Astrocyte (in vitro differentiated cells and primary cell): ENCODE data around the gene SMG1. TPM values are rescaled to one million over a fixed set of nuclear protein-coding genes. Genes with fewer than 3 reads are reported as not detected.
"Not testable (repeated sequence)": the region's sequence is repeated elsewhere in the genome, so short reads cannot be mapped to it uniquely, and the experiment has no call there.

Source experiments
- DNase-seq: peaks from one replicate; pipeline ENCODE4 v3.0.0-alpha.2; 2010; ENCODE audit warnings: low read depth
- FAIRE-seq: peaks from 2 replicates; lab custom pipeline; 2011; peaks lifted over from hg19 to GRCh38; lab: Jason Lieb, UNC
- H2AFZ ChIP-seq: 2 replicates; pipeline ENCODE4 v1.6.0; 2012; ENCODE audit warnings: low read depth, low read length, inconsistent platforms
- H3K27ac ChIP-seq: 2 replicates; pipeline ENCODE4 v1.5.1; 2011; ENCODE audit warnings: low read depth, low read length, inconsistent platforms
- H3K27me3 ChIP-seq: 2 replicates; pipeline ENCODE4 v1.6.0; 2011; ENCODE audit warnings: low read length, inconsistent platforms; ENCODE audit not compliant: insufficient read depth
- H3K36me3 ChIP-seq: 2 replicates; pipeline ENCODE4 v1.5.1; 2011; ENCODE audit warnings: low read length, inconsistent platforms; ENCODE audit not compliant: insufficient read depth
- H3K4me1 ChIP-seq: 2 replicates; pipeline ENCODE4 v1.5.1; 2011; ENCODE audit warnings: low read length, inconsistent platforms; ENCODE audit not compliant: insufficient read depth
- H3K4me2 ChIP-seq: 2 replicates; pipeline ENCODE4 v1.6.0; 2012; ENCODE audit warnings: low read length, inconsistent platforms
- H3K4me3 ChIP-seq: 2 replicates; pipeline ENCODE4 v1.5.1; 2011; ENCODE audit warnings: low read depth, mild to moderate bottlenecking, low read length, inconsistent platforms; ENCODE audit not compliant: insufficient read depth
- H3K79me2 ChIP-seq: 2 replicates; pipeline ENCODE4 v1.6.0; 2012; ENCODE audit warnings: mild to moderate bottlenecking, low read length, inconsistent platforms; ENCODE audit not compliant: insufficient read depth
- H3K9ac ChIP-seq: 2 replicates; pipeline ENCODE4 v1.6.0; 2012; ENCODE audit warnings: mild to moderate bottlenecking, low read length, inconsistent platforms
- H3K9me3 ChIP-seq: 2 replicates; pipeline ENCODE4 v1.5.1; 2012; ENCODE audit warnings: low read depth, mild to moderate bottlenecking, low read length, inconsistent platforms; ENCODE audit not compliant: insufficient read depth
- H4K20me1 ChIP-seq: 2 replicates; pipeline ENCODE4 v1.6.0; 2012; ENCODE audit warnings: low read length, inconsistent platforms; ENCODE audit not compliant: insufficient read depth
- H3K27ac Mint-ChIP-seq: one replicate; pipeline ENCODE4 v1.8.0; 2021; ENCODE audit warnings: mild to moderate bottlenecking, mixed read lengths; ENCODE audit not compliant: unreplicated experiment
- H3K27me3 Mint-ChIP-seq: one replicate; pipeline ENCODE4 v1.8.0; 2021; ENCODE audit warnings: low read depth, mixed read lengths; ENCODE audit not compliant: unreplicated experiment
- H3K36me3 Mint-ChIP-seq: one replicate; pipeline ENCODE4 v1.8.0; 2021; ENCODE audit warnings: low read depth, mixed read lengths; ENCODE audit not compliant: unreplicated experiment
- H3K4me1 Mint-ChIP-seq: one replicate; pipeline ENCODE4 v1.8.0; 2021; ENCODE audit warnings: low read depth, mixed read lengths; ENCODE audit not compliant: unreplicated experiment
- H3K4me3 Mint-ChIP-seq: one replicate; pipeline ENCODE4 v1.8.0; 2021; ENCODE audit warnings: mild to moderate bottlenecking, moderate library complexity, mixed read lengths; ENCODE audit not compliant: unreplicated experiment
- H3K9me3 Mint-ChIP-seq: one replicate; pipeline ENCODE4 v1.8.0; 2021; ENCODE audit warnings: mild to moderate bottlenecking, mixed read lengths; ENCODE audit not compliant: unreplicated experiment
- total RNA-seq: library from RNA; stranded (reverse); gene quantifications from 2 replicates; pipeline ENCODE4 v1.2.1, GENCODE V29; 2021

Gene SMG1
- total RNA-seq, 1 donor from 2014 or later = 97.4 TPM

- not testable (repeated sequence) for H3K9ac ChIP-seq, H3K9me3 Mint-ChIP-seq, H3K27ac Mint-ChIP-seq, H3K4me1 ChIP-seq, DNase-seq, H3K4me3 Mint-ChIP-seq, H3K36me3 Mint-ChIP-seq, H3K4me2 ChIP-seq, H3K36me3 ChIP-seq, H3K4me3 ChIP-seq, FAIRE-seq, H3K27ac ChIP-seq, H3K27me3 ChIP-seq, H3K9me3 ChIP-seq, H2AFZ ChIP-seq, H3K4me1 Mint-ChIP-seq, H3K27me3 Mint-ChIP-seq
- peaks cover 89% of the 10 kb centered on the region for H3K79me2 ChIP-seq
- peaks cover 46% of the 10 kb centered on the region for H4K20me1 ChIP-seq
Observed at GRCh38 chr16:18902044-18902443, 24.2 kb downstream of the SMG1 start.

GRCh38 chr16:18901194-18901593 lies 25.0 kb downstream of the SMG1 start:
- H3K36me3 ChIP-seq, H3K27me3 Mint-ChIP-seq, H3K4me2 ChIP-seq, FAIRE-seq, H3K4me1 ChIP-seq, H3K9me3 Mint-ChIP-seq, H3K27me3 ChIP-seq, H3K9ac ChIP-seq, H3K9me3 ChIP-seq, H3K27ac ChIP-seq, H3K27ac Mint-ChIP-seq, DNase-seq, H2AFZ ChIP-seq, H3K4me3 Mint-ChIP-seq, H3K4me1 Mint-ChIP-seq, H3K36me3 Mint-ChIP-seq, H3K4me3 ChIP-seq: not testable (repeated sequence)
- peaks cover 42% of the 10 kb centered on the region for H4K20me1 ChIP-seq
- H3K79me2 ChIP-seq = peaks cover 84% of the 10 kb centered on the region

GRCh38 chr16:18884456-18884855 lies 41.8 kb downstream of the SMG1 start:
- H2AFZ ChIP-seq, H3K27me3 Mint-ChIP-seq, H3K4me1 Mint-ChIP-seq, H3K36me3 Mint-ChIP-seq, H3K9me3 Mint-ChIP-seq, FAIRE-seq, H3K27me3 ChIP-seq, H3K4me1 ChIP-seq, H3K4me2 ChIP-seq, H3K9ac ChIP-seq, H4K20me1 ChIP-seq, H3K9me3 ChIP-seq, H3K79me2 ChIP-seq, H3K27ac ChIP-seq, H3K4me3 Mint-ChIP-seq, H3K4me3 ChIP-seq, DNase-seq, H3K27ac Mint-ChIP-seq: not testable (repeated sequence)
- peaks cover 15% of the 10 kb centered on the region for H3K36me3 ChIP-seq

GRCh38 chr16:18877734-18878133 lies 48.5 kb downstream of the SMG1 start:
- DNase-seq, H3K9me3 Mint-ChIP-seq, H3K9ac ChIP-seq, H3K27ac Mint-ChIP-seq, H3K36me3 Mint-ChIP-seq, H3K79me2 ChIP-seq, H3K36me3 ChIP-seq, H3K4me2 ChIP-seq, H4K20me1 ChIP-seq, H3K4me1 ChIP-seq, FAIRE-seq, H2AFZ ChIP-seq, H3K27ac ChIP-seq, H3K9me3 ChIP-seq, H3K27me3 ChIP-seq, H3K27me3 Mint-ChIP-seq, H3K4me3 Mint-ChIP-seq, H3K4me1 Mint-ChIP-seq, H3K4me3 ChIP-seq: not testable (repeated sequence)

- not testable (repeated sequence) for H3K9me3 Mint-ChIP-seq, H2AFZ ChIP-seq, H3K4me1 Mint-ChIP-seq, H3K9me3 ChIP-seq, DNase-seq, H3K4me2 ChIP-seq, H3K27me3 ChIP-seq, H3K9ac ChIP-seq, H3K4me3 Mint-ChIP-seq, H3K4me1 ChIP-seq, H4K20me1 ChIP-seq, H3K27me3 Mint-ChIP-seq, H3K79me2 ChIP-seq, H3K27ac Mint-ChIP-seq, H3K36me3 Mint-ChIP-seq, FAIRE-seq, H3K27ac ChIP-seq, H3K4me3 ChIP-seq, H3K36me3 ChIP-seq
Observed at GRCh38 chr16:18877259-18877658, 48.9 kb downstream of the SMG1 start.

- not testable (repeated sequence) for H3K36me3 Mint-ChIP-seq, H3K9ac ChIP-seq, H3K9me3 Mint-ChIP-seq
Observed at GRCh38 chr16:18876301-18876700, 49.9 kb downstream of the SMG1 start.

More at GRCh38 chr16:18876301-18876700, 49.9 kb downstream of the SMG1 start:
- not testable (repeated sequence) for H3K27me3 Mint-ChIP-seq, DNase-seq, H3K9me3 ChIP-seq, H3K27me3 ChIP-seq, H2AFZ ChIP-seq, H3K27ac Mint-ChIP-seq, H3K4me3 Mint-ChIP-seq, H3K27ac ChIP-seq, H3K4me1 Mint-ChIP-seq, H4K20me1 ChIP-seq, H3K4me1 ChIP-seq, H3K4me2 ChIP-seq, H3K36me3 ChIP-seq, H3K79me2 ChIP-seq, FAIRE-seq, H3K4me3 ChIP-seq
